ENCODE results near the gene PGGHG.
"Not testable (repeated sequence)": the region's sequence is repeated elsewhere in the genome, so short reads cannot be mapped to it uniquely, and the experiment has no call there.

The PGGHG gene

DNA sequence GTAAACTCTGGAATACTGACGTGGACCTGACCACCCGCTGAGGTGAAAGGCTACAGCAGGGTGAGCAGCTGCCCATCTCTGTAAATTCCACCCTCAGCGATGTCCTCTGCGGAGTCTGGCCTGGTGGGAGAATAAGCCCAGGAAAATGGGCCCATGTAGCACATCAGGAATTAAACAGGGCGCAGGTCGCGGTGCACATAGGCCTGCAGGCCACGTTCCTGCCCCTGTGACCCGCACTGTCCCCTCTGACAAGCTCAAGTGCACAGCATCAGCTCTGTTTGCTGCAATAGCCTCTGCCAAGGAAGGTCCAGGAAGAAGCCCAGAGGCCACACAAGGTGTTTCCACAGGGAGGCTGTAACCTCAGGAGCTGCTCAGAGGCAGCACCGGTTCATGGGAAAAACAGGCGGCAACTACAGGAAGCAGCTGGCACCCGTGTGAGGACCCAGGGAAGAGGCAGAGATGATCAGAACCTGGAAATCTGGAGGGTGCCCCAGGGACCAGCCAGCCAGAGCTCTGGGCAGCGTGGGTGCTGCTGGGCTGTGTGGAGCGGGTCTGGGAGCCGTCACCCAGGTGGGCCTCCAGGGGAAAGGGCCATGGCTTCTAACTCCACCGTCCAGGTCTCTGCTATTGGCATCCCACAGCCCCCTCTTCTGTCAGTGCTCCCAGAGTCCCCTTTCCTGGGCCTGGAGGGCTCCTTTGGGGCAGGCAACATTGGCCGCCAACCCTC, 17.9 kb downstream of the PGGHG start:
- Histone ChIP-seq H3K36me3 (ENCODE audit: insufficient read depth, low read length) (no peaks in the 10 kb centered on the region), H3K4me2 (ENCODE audit: low read length) (no peak overlapping the region), H3K9ac (ENCODE audit: low read depth, low read length) (no peak overlapping the region), H3K4me1 (ENCODE audit: control insufficient read depth, insufficient read depth, low read length) (peaks cover 16% of the 10 kb centered on the region), H3K4me3 (ENCODE audit: low read length) (no peak overlapping the region), H3K9me3 (replicated peaks; ENCODE audit: low read length) (no peaks in the 10 kb centered on the region), H3K27me3 (ENCODE audit: control insufficient read depth, insufficient read depth, low read length) (no peaks in the 10 kb centered on the region)

DNA sequence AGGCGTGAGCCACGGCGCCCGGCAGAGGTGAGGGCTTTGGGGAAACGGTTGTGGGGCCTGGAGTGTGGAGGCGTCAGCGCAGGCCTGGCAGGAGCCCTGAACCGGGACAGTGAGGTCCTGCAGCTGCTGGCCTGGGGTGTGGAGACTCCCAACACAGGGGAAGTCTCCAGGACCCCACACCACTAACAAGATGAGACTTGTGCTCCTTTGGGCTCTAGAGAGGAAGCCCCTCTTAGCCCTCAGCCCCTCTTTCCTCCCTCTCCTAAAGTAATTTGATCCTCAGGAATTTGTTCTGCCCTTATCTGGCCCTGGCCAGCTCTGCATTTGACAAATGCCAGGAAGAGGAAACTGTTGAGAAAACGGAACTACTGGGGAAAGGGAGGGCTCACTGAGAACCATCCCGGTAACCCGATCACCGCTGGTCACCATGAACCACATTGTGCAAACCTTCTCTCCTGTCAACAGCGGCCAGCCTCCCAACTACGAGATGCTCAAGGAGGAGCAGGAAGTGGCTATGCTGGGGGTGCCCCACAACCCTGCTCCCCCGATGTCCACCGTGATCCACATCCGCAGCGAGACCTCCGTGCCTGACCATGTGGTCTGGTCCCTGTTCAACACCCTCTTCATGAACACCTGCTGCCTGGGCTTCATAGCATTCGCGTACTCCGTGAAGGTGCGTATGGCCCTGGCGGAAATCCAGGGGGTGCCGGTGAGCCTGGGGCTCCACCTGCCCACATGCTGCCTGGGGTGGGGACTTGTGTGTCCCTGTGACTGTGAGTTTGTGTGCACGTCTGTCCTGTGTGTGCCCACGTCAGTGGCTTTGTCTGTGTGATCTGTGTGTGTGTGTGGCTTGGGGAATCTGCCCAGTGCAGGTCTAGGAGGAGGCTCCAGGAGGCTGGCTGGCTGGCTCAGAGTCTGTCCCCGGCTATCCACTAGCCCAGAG, 19.1 kb downstream of the PGGHG start, which contains the start of gene IFITM2:
TSS of gene IFITM2 (plus strand) at position 51 of the 943 bp plus-strand sequence. CDS start at position 428, 377 bp downstream.
- not testable (repeated sequence) for H3K36me3 ChIP-seq (ENCODE audit: insufficient read depth, low read length); H3K9me3 ChIP-seq (replicated peaks; ENCODE audit: low read length); H3K27me3 ChIP-seq (ENCODE audit: control insufficient read depth, insufficient read depth, low read length)
- Histone ChIP-seq H3K4me2 (ENCODE audit: low read length) (peak within 1 kb of the TSS; percentile 87), H3K4me3 (ENCODE audit: low read length) (peak within 1 kb of the TSS; percentile 70), H3K4me1 (ENCODE audit: control insufficient read depth, insufficient read depth, low read length) (peaks cover 20% of the 10 kb centered on the region), H3K9ac (ENCODE audit: low read depth, low read length) (peak within 1 kb of the TSS; percentile 64)

DNA sequence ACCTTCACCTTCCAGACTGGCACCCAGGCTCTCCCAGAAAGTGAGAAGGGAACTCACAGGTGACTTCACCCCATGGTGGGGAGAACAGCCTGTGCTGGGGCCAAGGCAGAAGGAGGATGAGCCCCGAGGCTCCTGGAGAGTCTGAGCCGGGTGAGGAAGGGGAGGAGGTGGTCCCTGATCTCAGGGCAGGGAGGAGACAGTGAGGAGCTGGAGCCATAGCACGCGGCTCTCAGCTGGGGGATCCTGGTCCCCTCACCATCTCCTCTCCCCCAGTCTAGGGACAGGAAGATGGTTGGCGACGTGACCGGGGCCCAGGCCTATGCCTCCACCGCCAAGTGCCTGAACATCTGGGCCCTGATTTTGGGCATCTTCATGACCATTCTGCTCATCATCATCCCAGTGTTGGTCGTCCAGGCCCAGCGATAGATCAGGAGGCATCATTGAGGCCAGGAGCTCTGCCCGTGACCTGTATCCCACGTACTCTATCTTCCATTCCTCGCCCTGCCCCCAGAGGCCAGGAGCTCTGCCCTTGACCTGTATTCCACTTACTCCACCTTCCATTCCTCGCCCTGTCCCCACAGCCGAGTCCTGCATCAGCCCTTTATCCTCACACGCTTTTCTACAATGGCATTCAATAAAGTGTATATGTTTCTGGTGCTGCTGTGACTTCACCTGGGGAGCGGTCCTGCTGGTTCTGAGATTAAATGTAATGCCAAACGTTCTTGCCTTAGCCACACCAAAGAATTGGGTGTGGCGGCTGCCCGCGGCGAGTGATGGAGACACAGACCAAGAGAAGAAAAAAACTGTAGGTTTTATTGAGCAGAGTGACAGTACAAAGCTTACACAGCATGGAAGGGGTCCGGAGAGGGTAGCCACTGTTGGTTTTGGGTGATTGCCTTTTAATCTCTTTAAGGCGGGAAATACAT, 20.1 kb downstream of the PGGHG start:
- H3K27me3 ChIP-seq (ENCODE audit: control insufficient read depth, insufficient read depth, low read length); H3K36me3 ChIP-seq (ENCODE audit: insufficient read depth, low read length); H3K9me3 ChIP-seq (replicated peaks; ENCODE audit: low read length): not testable (repeated sequence)
- Histone ChIP-seq H3K4me3 (ENCODE audit: low read length) (peak overlapping the region; percentile 70), H3K9ac (ENCODE audit: low read depth, low read length) (peak overlapping the region; percentile 64), H3K4me2 (ENCODE audit: low read length) (peak overlapping the region; percentile 87), H3K4me1 (ENCODE audit: control insufficient read depth, insufficient read depth, low read length) (peaks cover 26% of the 10 kb centered on the region)

DNA sequence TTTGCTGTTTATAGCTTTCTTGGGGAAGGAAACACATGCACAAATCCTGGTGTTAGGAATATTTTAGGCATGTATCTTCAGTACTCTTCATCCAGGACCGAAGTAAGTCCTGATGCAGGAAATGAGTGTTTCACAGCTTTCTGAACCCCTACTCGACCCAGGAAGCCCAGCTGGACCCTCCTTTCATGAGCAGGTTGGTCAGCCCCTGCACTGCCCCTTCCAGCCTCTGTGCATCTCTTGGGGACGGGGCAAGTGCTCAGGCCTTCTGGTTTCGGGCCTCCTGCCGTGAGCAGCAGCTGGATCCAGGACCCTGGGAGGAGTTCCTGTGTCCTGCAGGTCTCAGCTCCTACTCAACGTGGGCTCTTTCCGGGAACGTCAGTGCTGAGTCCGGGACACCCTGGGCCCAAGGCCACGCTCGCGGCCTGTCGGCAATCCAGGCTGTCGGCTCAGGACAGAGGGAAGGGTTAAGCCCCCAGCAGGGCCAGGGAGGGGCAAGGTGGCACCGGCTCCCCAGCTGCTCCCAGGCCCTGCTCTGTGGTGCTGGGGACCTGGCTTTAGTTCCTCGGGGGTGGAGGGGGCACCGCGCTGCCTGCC, 21.1 kb downstream of the PGGHG start:
- H3K9me3 ChIP-seq (replicated peaks; ENCODE audit: low read length); H3K27me3 ChIP-seq (ENCODE audit: control insufficient read depth, insufficient read depth, low read length); H3K36me3 ChIP-seq (ENCODE audit: insufficient read depth, low read length): not testable (repeated sequence)
- H3K9ac ChIP-seq (ENCODE audit: low read depth, low read length) = peak overlapping the region; percentile 64
- peaks cover 28% of the 10 kb centered on the region for H3K4me1 ChIP-seq (ENCODE audit: control insufficient read depth, insufficient read depth, low read length)
- H3K4me2 ChIP-seq (ENCODE audit: low read length) = peak overlapping the region; percentile 87
- H3K4me3 ChIP-seq (ENCODE audit: low read length) = peak overlapping the region; percentile 70

- Histone ChIP-seq H3K4me2 (ENCODE audit: low read length) (peak overlapping the region; percentile 70), H3K4me1 (ENCODE audit: control insufficient read depth, insufficient read depth, low read length) (peaks cover 28% of the 10 kb centered on the region), H3K4me3 (ENCODE audit: low read length) (peak overlapping the region; percentile 55)
- H3K9ac ChIP-seq (ENCODE audit: low read depth, low read length); H3K36me3 ChIP-seq (ENCODE audit: insufficient read depth, low read length); H3K27me3 ChIP-seq (ENCODE audit: control insufficient read depth, insufficient read depth, low read length); H3K9me3 ChIP-seq (replicated peaks; ENCODE audit: low read length): not testable (repeated sequence)
Observed at GRCh38 chr11:311013-311748, 22.3 kb downstream of the PGGHG start.

- Histone ChIP-seq H3K9ac (ENCODE audit: low read depth, low read length) (no peak overlapping the region), H3K36me3 (ENCODE audit: insufficient read depth, low read length) (no peaks in the 10 kb centered on the region), H3K27me3 (ENCODE audit: control insufficient read depth, insufficient read depth, low read length) (no peaks in the 10 kb centered on the region), H3K4me2 (ENCODE audit: low read length) (peak overlapping the region; percentile 49), H3K4me1 (ENCODE audit: control insufficient read depth, insufficient read depth, low read length) (peaks cover 28% of the 10 kb centered on the region), H3K4me3 (ENCODE audit: low read length) (no peak overlapping the region), H3K9me3 (replicated peaks; ENCODE audit: low read length) (no peaks in the 10 kb centered on the region)
Observed at GRCh38 chr11:312092-312816, 23.3 kb downstream of the PGGHG start.

DNA sequence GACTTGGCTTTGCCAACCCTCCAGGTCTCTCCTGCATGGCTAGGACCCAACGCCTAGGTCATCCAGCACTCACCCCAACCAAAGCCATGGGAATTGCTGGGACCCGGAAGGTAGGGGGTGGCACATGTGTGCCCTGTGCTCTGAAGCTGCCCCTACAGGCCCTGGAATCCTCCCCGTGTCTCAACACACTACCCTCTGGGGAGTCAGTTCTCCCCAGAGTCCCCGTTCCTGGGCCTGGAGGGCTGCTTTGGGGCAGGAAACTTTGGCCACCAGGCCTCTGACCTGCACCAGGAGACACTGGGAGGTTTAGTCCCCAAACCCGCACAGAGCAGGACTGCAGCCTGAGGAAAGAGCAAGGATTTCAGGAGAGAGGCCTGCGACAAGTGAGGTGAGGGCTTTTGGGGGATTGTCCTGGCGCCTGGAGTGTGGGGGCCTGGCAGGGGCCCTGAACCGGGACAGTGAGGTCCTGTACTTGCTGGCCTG, 24.4 kb downstream of the PGGHG start:
- H3K4me3 ChIP-seq (ENCODE audit: low read length) = no peak overlapping the region
- no peaks in the 10 kb centered on the region for H3K36me3 ChIP-seq (ENCODE audit: insufficient read depth, low read length)
- H3K4me2 ChIP-seq (ENCODE audit: low read length) = no peak overlapping the region
- H3K9ac ChIP-seq (ENCODE audit: low read depth, low read length) = no peak overlapping the region
- H3K4me1 ChIP-seq (ENCODE audit: control insufficient read depth, insufficient read depth, low read length) = peaks cover 28% of the 10 kb centered on the region
- H3K9me3 ChIP-seq (replicated peaks; ENCODE audit: low read length) = no peaks in the 10 kb centered on the region
- no peaks in the 10 kb centered on the region for H3K27me3 ChIP-seq (ENCODE audit: control insufficient read depth, insufficient read depth, low read length)

DNA sequence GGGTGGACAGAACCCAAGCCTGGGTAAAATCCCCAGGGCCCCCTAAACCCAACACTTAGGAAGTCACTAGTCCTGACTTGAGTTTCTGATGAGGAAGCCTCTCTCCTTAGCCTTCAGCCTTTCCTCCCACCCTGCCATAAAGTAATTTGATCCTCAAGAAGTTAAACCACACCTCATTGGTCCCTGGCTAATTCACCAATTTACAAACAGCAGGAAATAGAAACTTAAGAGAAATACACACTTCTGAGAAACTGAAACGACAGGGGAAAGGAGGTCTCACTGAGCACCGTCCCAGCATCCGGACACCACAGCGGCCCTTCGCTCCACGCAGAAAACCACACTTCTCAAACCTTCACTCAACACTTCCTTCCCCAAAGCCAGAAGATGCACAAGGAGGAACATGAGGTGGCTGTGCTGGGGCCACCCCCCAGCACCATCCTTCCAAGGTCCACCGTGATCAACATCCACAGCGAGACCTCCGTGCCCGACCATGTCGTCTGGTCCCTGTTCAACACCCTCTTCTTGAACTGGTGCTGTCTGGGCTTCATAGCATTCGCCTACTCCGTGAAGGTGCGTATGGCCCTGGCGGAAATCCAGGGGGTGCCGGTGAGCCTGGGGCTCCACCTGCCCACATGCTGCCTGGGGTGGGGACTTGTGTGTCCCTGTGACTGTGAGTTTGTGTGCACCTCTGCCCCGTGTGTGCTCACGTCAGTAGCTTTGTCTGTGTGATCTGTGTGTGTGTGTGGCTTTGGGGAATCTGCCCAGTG, 25.0 kb downstream of the PGGHG start, which contains the start of gene IFITM1:
TSS of gene IFITM1 (plus strand) at position 254 of the 767 bp plus-strand sequence. CDS start at position 385, 131 bp downstream.
- H3K27me3 ChIP-seq (ENCODE audit: control insufficient read depth, insufficient read depth, low read length) = no peaks in the 10 kb centered on the region
- peak within 1 kb of the TSS; percentile 22 for H3K4me2 ChIP-seq (ENCODE audit: low read length)
- no peak within 1 kb of the TSS for H3K4me3 ChIP-seq (ENCODE audit: low read length)
- no peaks in the 10 kb centered on the region for H3K36me3 ChIP-seq (ENCODE audit: insufficient read depth, low read length)
- H3K4me1 ChIP-seq (ENCODE audit: control insufficient read depth, insufficient read depth, low read length) = peaks cover 26% of the 10 kb centered on the region
- no peak within 1 kb of the TSS for H3K9ac ChIP-seq (ENCODE audit: low read depth, low read length)
- no peaks in the 10 kb centered on the region for H3K9me3 ChIP-seq (replicated peaks; ENCODE audit: low read length)

GRCh38 chr11:314554-314875, 25.6 kb downstream of the PGGHG start:
- H3K36me3 ChIP-seq (ENCODE audit: insufficient read depth, low read length); H3K4me3 ChIP-seq (ENCODE audit: low read length); H3K27me3 ChIP-seq (ENCODE audit: control insufficient read depth, insufficient read depth, low read length); H3K9me3 ChIP-seq (replicated peaks; ENCODE audit: low read length); H3K4me2 ChIP-seq (ENCODE audit: low read length); H3K9ac ChIP-seq (ENCODE audit: low read depth, low read length): not testable (repeated sequence)
- peaks cover 20% of the 10 kb centered on the region for H3K4me1 ChIP-seq (ENCODE audit: control insufficient read depth, insufficient read depth, low read length)
